Coronary artery (tissue), 2 donors: ENCODE measurements around the gene RHBDL3.

Experiments used
- DNase-seq: peaks from one replicate; pipeline ENCODE4 v3.0.0-alpha.2; 2017; ENCODE audit warnings: low spot score
- H3K27ac ChIP-seq, 2 donors: fragments of 200-600 bp; sonication (generic); one replicate each; pipeline ENCODE4 v1.5.1; 2016 to 2019
- H3K4me3 ChIP-seq: fragments of 200-600 bp; sonication (generic); 2 replicates; pipeline ENCODE4 v1.5.1; 2016; ENCODE audit warnings: mild to moderate bottlenecking, moderate library complexity
- CTCF ChIP-seq: fragments of 200-600 bp; sonication (generic); IDR thresholded peaks from one replicate; pipeline ENCODE4 v1.5.1; 2019; ENCODE audit warnings: antibody characterized with exemption

Gene RHBDL3

GRCh38 chr17:32274643-32275042 is 9.0 kb downstream of the RHBDL3 start:
- Histone ChIP-seq H3K27ac (no peak overlapping the region), H3K4me3 (no peak overlapping the region)
- TF ChIP-seq CTCF, result no peak
- no peak for DNase-seq

- Histone ChIP-seq H3K4me3 (no peak overlapping the region), H3K27ac (no peak overlapping the region)
- no peak for TF ChIP-seq CTCF
- DNase-seq, result no peak
These were observed 9.7 kb downstream of the RHBDL3 start for GRCh38 chr17:32275060-32276042.

- DNase-seq, result no peak
- no peak for TF ChIP-seq CTCF
- Histone ChIP-seq H3K27ac (no peak overlapping the region), H3K4me3 (no peak overlapping the region)
These were observed 10.6 kb downstream of the RHBDL3 start for GRCh38 chr17:32276171-32276601.

GRCh38 chr17:32277284-32277683 is 11.7 kb downstream of the RHBDL3 start:
- DNase-seq, result no peak
- Histone ChIP-seq H3K4me3 (no peak overlapping the region), H3K27ac (no peak overlapping the region)
- no peak for TF ChIP-seq CTCF

- Histone ChIP-seq H3K27ac (no peak overlapping the region), H3K4me3 (no peak overlapping the region)
- no peak for DNase-seq
- no peak for TF ChIP-seq CTCF
These were observed 13.2 kb downstream of the RHBDL3 start for GRCh38 chr17:32278815-32279214.

GRCh38 chr17:32279891-32280716 is 14.5 kb downstream of the RHBDL3 start:
- TF ChIP-seq CTCF, result no peak
- DNase-seq, result no peak
- Histone ChIP-seq H3K27ac (no peak overlapping the region), H3K4me3 (no peak overlapping the region)
